H1 (cell line): Measurements from ENCODE around the gene PCDHB16. TPM values are rescaled to one million over a fixed set of nuclear protein-coding genes. Genes with fewer than 3 reads are reported as not detected.

ENCODE experiments used
- CTCF ChIA-PET: fragments of 300-600 bp; sonication (Branson Sonifier 250); formaldehyde crosslinking; loops from one replicate; lab custom pipeline; 2021; ENCODE audit not compliant: partially characterized antibody; lab: Charles Lee
- POLR2A ChIA-PET: fragments of 300-600 bp; sonication (Branson Sonifier 250); formaldehyde crosslinking; loops from one replicate; lab custom pipeline; 2021; ENCODE audit warnings: inconsistent platforms; ENCODE audit not compliant: partially characterized antibody; lab: Charles Lee
- DNase-seq, 2 experiments: peaks; one replicate each; pipeline versions ENCODE4 v3.0.0 to v3.0.0-alpha.2; 2010 to 2022; ENCODE audit warnings: low spot score in 2 of 2, low read depth in 1 of 2, mixed read lengths in 1 of 2
- FAIRE-seq: peaks from 2 replicates; lab custom pipeline; 2011; peaks lifted over from hg19 to GRCh38; lab: Jason Lieb, UNC
- H2AFZ ChIP-seq: 2 replicates; pipeline ENCODE4 v1.8.1; 2012; ENCODE audit warnings: low read length, inconsistent platforms
- H2AK5ac ChIP-seq: 2 replicates; pipeline ENCODE4 v1.6.1; 2013; ENCODE audit warnings: low read depth, low read length
- H2BK120ac ChIP-seq: replicated peaks from 2 replicates; pipeline ENCODE3; 2013; ENCODE audit warnings: low read depth, low read length, inconsistent platforms
- H2BK12ac ChIP-seq: 2 replicates; pipeline ENCODE4 v1.6.1; 2013; ENCODE audit warnings: low read depth, low read length
- H2BK15ac ChIP-seq: 2 replicates; pipeline ENCODE4 v1.6.1; 2013; ENCODE audit warnings: low read length
- H2BK20ac ChIP-seq: 2 replicates; pipeline ENCODE4 v1.6.1; 2013; ENCODE audit warnings: low read length
- H2BK5ac ChIP-seq: 2 replicates; pipeline ENCODE4 v1.6.1; 2013; ENCODE audit warnings: low read depth, low read length
- H3K14ac ChIP-seq: 2 replicates; pipeline ENCODE4 v1.6.1; 2013; ENCODE audit warnings: inconsistent platforms; ENCODE audit not compliant: insufficient read length
- H3K18ac ChIP-seq: 2 replicates; pipeline ENCODE4 v1.6.1; 2013; ENCODE audit warnings: low read length; ENCODE audit errors: extremely low read depth
- H3K23ac ChIP-seq: 2 replicates; pipeline ENCODE4 v1.6.1; 2013; ENCODE audit warnings: inconsistent platforms; ENCODE audit not compliant: insufficient read length
- H3K23me2 ChIP-seq: 2 replicates; pipeline ENCODE4 v1.6.1; 2013; ENCODE audit warnings: low read depth, low read length
- H3K27ac ChIP-seq: 2 replicates; pipeline ENCODE4 v1.6.1; 2011; ENCODE audit warnings: low read depth, low read length, inconsistent platforms
- H3K27me3 ChIP-seq, 4 experiments: replicated peaks in 1 of 4; 1 replicate in 1 of 4; 2 replicates in 3 of 4; pipeline versions ENCODE4 v1.6.1 to v1.8.1; 2011 to 2013; ENCODE audit warnings: low read length in 3 of 4, mild to moderate bottlenecking in 3 of 4, inconsistent platforms in 2 of 4, mixed read lengths in 2 of 4, moderate library complexity in 1 of 4; ENCODE audit not compliant: control insufficient read depth in 3 of 4, insufficient read depth in 3 of 4; ENCODE audit errors: extremely low read depth in 1 of 4
- H3K36me3 ChIP-seq, 4 experiments: 2 replicates each; pipeline versions ENCODE4 v1.6.1 to v1.8.1; 2011 to 2013; ENCODE audit warnings: mild to moderate bottlenecking in 4 of 4, low read length in 3 of 4, moderate library complexity in 2 of 4, control low read depth in 1 of 4, inconsistent platforms in 1 of 4; ENCODE audit not compliant: insufficient read depth in 4 of 4, control insufficient read depth in 2 of 4
- H3K4ac ChIP-seq: replicated peaks from 2 replicates; pipeline ENCODE3; 2013; ENCODE audit warnings: low read length, low read depth, mixed read lengths, inconsistent platforms; ENCODE audit not compliant: insufficient read length
- H3K4me1 ChIP-seq, 4 experiments: replicated peaks in 1 of 4; 1 replicate in 1 of 4; 2 replicates in 3 of 4; pipeline versions ENCODE4 v1.6.1 to v1.8.1; 2011 to 2013; ENCODE audit warnings: low read length in 3 of 4, inconsistent platforms in 2 of 4, mixed read lengths in 1 of 4; ENCODE audit not compliant: insufficient read depth in 4 of 4, control insufficient read depth in 3 of 4
- H3K4me2 ChIP-seq, 2 experiments: 2 replicates each; pipeline versions ENCODE4 v1.6.1 to v1.8.1; 2011 to 2013; ENCODE audit warnings: low read depth in 2 of 2, low read length in 2 of 2, control low read depth in 1 of 2, inconsistent platforms in 1 of 2, mild to moderate bottlenecking in 1 of 2; ENCODE audit not compliant: insufficient read depth in 1 of 2
- H3K4me3 ChIP-seq, 4 experiments: fragments of 200-600, 300-600 bp in 1 of 4; sonication (generic), shearing (Covaris generic), sonication (Bioruptor Twin) in 1 of 4; 2 replicates each; pipeline versions ENCODE4 v1.5.1 to v1.8.1; 2011 to 2016; ENCODE audit warnings: low read length in 4 of 4, low read depth in 3 of 4, control low read depth in 2 of 4, inconsistent platforms in 2 of 4, mild to moderate bottlenecking in 2 of 4, mixed read lengths in 1 of 4, moderate library complexity in 1 of 4; ENCODE audit not compliant: insufficient read depth in 2 of 4; ENCODE audit errors: extremely low read depth in 1 of 4
- H3K56ac ChIP-seq: replicated peaks from 2 replicates; pipeline ENCODE3; 2013; ENCODE audit warnings: low read depth, mild to moderate bottlenecking, mixed read lengths, low read length, inconsistent platforms; ENCODE audit not compliant: insufficient read length
- H3K79me1 ChIP-seq: 2 replicates; pipeline ENCODE4 v1.6.1; 2013; ENCODE audit warnings: low read depth, low read length, control low read depth
- H3K79me2 ChIP-seq, 2 experiments: 2 replicates each; pipeline versions ENCODE4 v1.6.1 to v1.8.1; 2012 to 2013; ENCODE audit warnings: low read length in 2 of 2, mild to moderate bottlenecking in 2 of 2, inconsistent platforms in 1 of 2; ENCODE audit not compliant: insufficient read depth in 2 of 2, control insufficient read depth in 1 of 2
- H3K9ac ChIP-seq, 4 experiments: replicated peaks in 1 of 4; 1 replicate in 1 of 4; 2 replicates in 3 of 4; pipeline versions ENCODE4 v1.6.1 to v1.8.1; 2011 to 2013; ENCODE audit warnings: low read depth in 3 of 4, low read length in 3 of 4, control low read depth in 2 of 4, mild to moderate bottlenecking in 2 of 4, moderate library complexity in 2 of 4, inconsistent platforms in 1 of 4; ENCODE audit errors: extremely low read depth in 1 of 4
- H3K9me3 ChIP-seq, 2 experiments: 2 replicates each; pipeline versions ENCODE4 v1.6.1 to v1.8.1; 2012 to 2013; ENCODE audit warnings: mild to moderate bottlenecking in 2 of 2, moderate library complexity in 2 of 2, control low read depth in 1 of 2, inconsistent platforms in 1 of 2, low read depth in 1 of 2, low read length in 1 of 2, mixed read lengths in 1 of 2; ENCODE audit not compliant: insufficient read depth in 2 of 2
- H4K20me1 ChIP-seq, 2 experiments: replicated peaks in 1 of 2; 2 replicates each; pipeline versions ENCODE3 to v1.8.1; 2011 to 2013; ENCODE audit warnings: inconsistent platforms in 2 of 2, low read length in 2 of 2, mild to moderate bottlenecking in 1 of 2; ENCODE audit not compliant: insufficient read depth in 2 of 2, control insufficient read depth in 1 of 2
- H4K5ac ChIP-seq: 2 replicates; pipeline ENCODE4 v1.6.1; 2013; ENCODE audit warnings: low read length, low read depth, mixed read lengths, inconsistent platforms; ENCODE audit not compliant: insufficient read length
- H4K8ac ChIP-seq: 2 replicates; pipeline ENCODE4 v1.8.0; 2013; ENCODE audit warnings: mild to moderate bottlenecking, moderate library complexity, low read length, inconsistent platforms; ENCODE audit not compliant: insufficient read depth; ENCODE audit errors: extremely low read depth
- H4K91ac ChIP-seq: replicated peaks from 2 replicates; pipeline ENCODE3; 2013; ENCODE audit warnings: low read length, mixed read lengths, inconsistent platforms; ENCODE audit not compliant: insufficient read length
- CREB1 ChIP-seq: IDR thresholded peaks from 2 replicates; pipeline ENCODE4 v1.6.1; 2012; ENCODE audit warnings: inconsistent platforms
- CTCF ChIP-seq, 3 experiments: IDR thresholded peaks; 1 replicate in 2 of 3; 2 replicates in 1 of 3; pipeline versions ENCODE4 v1.5.1 to v1.6.1; 2011; ENCODE audit warnings: low read length in 3 of 3, mild to moderate bottlenecking in 3 of 3, inconsistent platforms in 2 of 3, low read depth in 1 of 3, moderate library complexity in 1 of 3; ENCODE audit not compliant: insufficient read depth in 1 of 3; ENCODE audit errors: control extremely low read depth in 1 of 3
- RAD21 ChIP-seq, 2 experiments: IDR thresholded peaks in 1 of 2; conservative IDR thresholded peaks in 1 of 2; 2 replicates each; pipeline ENCODE4 v1.6.1; 2011; ENCODE audit warnings: low read depth in 2 of 2, low read length in 2 of 2, improper control_type of control experiment in 1 of 2, inconsistent platforms in 1 of 2, mild to moderate bottlenecking in 1 of 2, moderate library complexity in 1 of 2
- SIX5 ChIP-seq: IDR thresholded peaks from 2 replicates; pipeline ENCODE4 v1.6.1; 2011; ENCODE audit warnings: mild to moderate bottlenecking, low read depth, low read length
- TBP ChIP-seq: IDR thresholded peaks from 2 replicates; pipeline ENCODE4 v1.6.1; 2011; ENCODE audit warnings: low read depth, low read length, improper control_type of control experiment
- TCF12 ChIP-seq: IDR thresholded peaks from 2 replicates; pipeline ENCODE4 v1.6.1; 2011; ENCODE audit warnings: low read depth, mild to moderate bottlenecking, low read length
- WGBS, 2 experiments: shearing (Covaris generic) in 1 of 2; methylation state at CpG; one replicate each; pipeline versions ENCODE4 v1.1.6 to v1.1.7; 2013 to 2015; ENCODE audit warnings: low lambda C conversion rate in 2 of 2, mixed read lengths in 2 of 2, inconsistent platforms in 1 of 2, low coverage in 1 of 2, missing lambda C conversion rate in 1 of 2; ENCODE audit not compliant: insufficient replicate concordance in 2 of 2, insufficient coverage in 1 of 2, insufficient read length in 1 of 2; ENCODE audit errors: extremely low coverage in 1 of 2, missing lambda C conversion rate in 1 of 2; 5-methylcytosine and 5-hydroxymethylcytosine counted together
- long read RNA-seq, 2 experiments: library from RNA in 1 of 2; library from capped mRNA in 1 of 2; stranded (forward); transcript quantifications; one replicate each; pipeline ENCODE4 v2.0.0, GENCODE V29; 2021; ENCODE audit warnings: inconsistent platforms in 1 of 2
- polyA minus RNA-seq, 3 experiments: library from RNA; depleted of rRNA, polyadenylated mRNA; stranded (reverse); fragments of >200 nt; gene quantifications; 1 replicate in 2 of 3; 2 replicates in 1 of 3; pipeline ENCODE4 v1.2.3, GENCODE V29; 2011
- polyA plus RNA-seq, 7 experiments: library from polyadenylated mRNA; depleted of rRNA in 3 of 7; stranded (reverse) in 5 of 7; unstranded in 2 of 7; fragments of >200 nt in 5 of 7; fragments of 200-250 nt in 2 of 7; gene quantifications; 1 replicate in 5 of 7; 2 replicates in 1 of 7; 4 replicates in 1 of 7; pipeline versions ENCODE4 v1.2.1 to v1.2.3, GENCODE V29; 2011 to 2013; ENCODE audit warnings: missing spikeins in 2 of 7, mixed read lengths in 2 of 7
- total RNA-seq: library from RNA; stranded (reverse); fragmentation: NEBNext Ultra II Directional; extraction: Animal tissue kit (Norgen Biotek cat#: 25700); gene quantifications from 2 replicates; pipeline ENCODE4 v1.2.1, GENCODE V29; 2021
- TF ChIP-seq, protein P1 (sequence below): IDR thresholded peaks from 2 replicates; pipeline ENCODE4 v1.6.1; 2012; ENCODE audit warnings: inconsistent platforms

Gene PCDHB16
- 5.2 and 5.9 TPM in 2 replicates for total RNA-seq
- 1.7 and 2.2 TPM in 2 replicates for polyA plus RNA-seq (2011; rRNA removed)
- polyA plus RNA-seq (2011; cell fraction: cytosol; rRNA removed): 2.4 TPM
- polyA plus RNA-seq (2011; cell fraction: nucleus; rRNA removed): 2.9 TPM
- 1.7 to 2.2 TPM (median 1.9 TPM) in 4 replicates for polyA plus RNA-seq (2012, experiment 1 of 2)
- 0.35 TPM for polyA plus RNA-seq (2012, experiment 2 of 2)
- polyA plus RNA-seq (2013, experiment 1 of 2): 8.4 TPM
- polyA plus RNA-seq (2013, experiment 2 of 2): 7.5 TPM
- 2.0 and 2.9 TPM in 2 replicates for polyA minus RNA-seq (2011; rRNA and poly(A)+ RNA removed)
- 2.5 TPM for polyA minus RNA-seq (2011; cell fraction: cytosol; rRNA and poly(A)+ RNA removed)
- 4.4 TPM for polyA minus RNA-seq (2011; cell fraction: nucleus; rRNA and poly(A)+ RNA removed)
- long read RNA-seq, experiment 1, full-length matches to known transcripts: 1 of 1 reads
- long read RNA-seq, experiment 1, partial matches to known transcripts: 0 of 1 reads
- long read RNA-seq, experiment 1, other reads (novel, unspliced or antisense): 0 of 1 reads
- long read RNA-seq, experiment 2: 0 reads

GRCh38 chr5:141182248-141182647 is at the start of gene PCDHB16:
PCDHB16 (plus strand) TSS chr5:141182387; CDS start chr5:141182560, 173 bp downstream.
- peak within 1 kb of the TSS; percentile 11 to 52 (median 32); a peak in 5 of 8 replicates for H3K4me3 ChIP-seq
- no peak within 1 kb of the TSS for H3K4ac ChIP-seq
- H3K36me3 ChIP-seq: no peaks in the 10 kb centered on the region
- H3K9ac ChIP-seq: peak within 1 kb of the TSS in 1 of 4 experiments; percentile 62; a peak in 1 of 7 replicates
- H3K23ac ChIP-seq: no peak within 1 kb of the TSS
- no peak within 1 kb of the TSS for H2BK20ac ChIP-seq
- peak within 1 kb of the TSS; percentile 41 to 60 for H3K4me2 ChIP-seq
- no peak within 1 kb of the TSS for H3K18ac ChIP-seq
- ChIA-PET POLR2A (interaction anchor here (1.0 to 1.4 kb wide), 3 partner anchors 10 to 87 kb away, joined by 3 to 7 read pairs (median 6); partner anchors contain the start of genes PCDHB10, PCDHB2 and PCDHB5), CTCF (interaction anchor here (0.6 to 3.5 kb wide), 71 partner anchors 9 to 765 kb away, joined by 3 to 44 read pairs (median 4); partner anchors contain the start of genes PCDHB10, PCDHB11, PCDHB12 and PCDHB13)
- H3K23me2 ChIP-seq: no peaks in the 10 kb centered on the region
- no peak within 1 kb of the TSS for H2BK15ac ChIP-seq
- H4K91ac ChIP-seq: no peak within 1 kb of the TSS
- H3K27ac ChIP-seq: no peak within 1 kb of the TSS
- 0 out of 2 replicates have a peak within 1 kb of the TSS, but pooled peaks have one; percentile 16 for H4K8ac ChIP-seq
- H3K79me1 ChIP-seq: no peaks in the 10 kb centered on the region
- no peaks in the 10 kb centered on the region for H3K79me2 ChIP-seq
- no peak within 1 kb of the TSS for H3K56ac ChIP-seq
- H2BK5ac ChIP-seq: no peak within 1 kb of the TSS
- H2AFZ ChIP-seq: peak within 1 kb of the TSS; percentile 100
- DNase-seq (peak in 1 of 2 experiments; percentile 78), FAIRE-seq (peak; percentile 70)
- no peaks in the 10 kb centered on the region for H4K20me1 ChIP-seq
- no peaks in the 10 kb centered on the region; a peak in 1 of 4 replicates for H3K9me3 ChIP-seq
- no peak within 1 kb of the TSS for H4K5ac ChIP-seq
- H2AK5ac ChIP-seq: no peak within 1 kb of the TSS
- 37% methylated on average over 13 of the region's 13 CpGs; no CpG with 5 or more reads in 1 of the 2 experiments for WGBS, 2 experiments
- H3K27me3 ChIP-seq: no peaks in the 10 kb centered on the region
- H3K14ac ChIP-seq: no peak within 1 kb of the TSS
- H3K4me1 ChIP-seq: 0 out of 7 replicates have a peak, but pooled peaks cover 0 to 2% (median 0%) of the 10 kb centered on the region in 4 experiments
- no peak within 1 kb of the TSS for H2BK120ac ChIP-seq
- H2BK12ac ChIP-seq: no peak within 1 kb of the TSS
- TF ChIP-seq, protein P1, sequence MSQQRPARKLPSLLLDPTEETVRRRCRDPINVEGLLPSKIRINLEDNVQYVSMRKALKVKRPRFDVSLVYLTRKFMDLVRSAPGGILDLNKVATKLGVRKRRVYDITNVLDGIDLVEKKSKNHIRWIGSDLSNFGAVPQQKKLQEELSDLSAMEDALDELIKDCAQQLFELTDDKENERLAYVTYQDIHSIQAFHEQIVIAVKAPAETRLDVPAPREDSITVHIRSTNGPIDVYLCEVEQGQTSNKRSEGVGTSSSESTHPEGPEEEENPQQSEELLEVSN: no peak
- peak; percentile 84 for TF ChIP-seq CREB1
- no peak for TF ChIP-seq TCF12
- 0 out of 2 replicates have a peak, but pooled peaks have one; percentile 16 for TF ChIP-seq TBP
- TF ChIP-seq RAD21 (IDR thresholded peaks at IDR 0.05 in 1 of 2, conservative IDR thresholded peaks at IDR 0.05 in 1 of 2; ENCODE audit: low read depth in 2 of 2, low read length in 2 of 2): peak; percentile 72 to 73
- TF ChIP-seq CTCF (IDR thresholded peaks at IDR 0.05; ENCODE audit: control extremely low read depth in 1 of 3, insufficient read depth in 1 of 3, low read depth in 1 of 3, low read length in 3 of 3): peak; percentile 49 to 82 (median 78)
- TF ChIP-seq SIX5: no peak
